Gastrocnemius medialis (tissue), 4 donors: Measurements from ENCODE around the gene FIBIN. TPM values are rescaled to one million over a fixed set of nuclear protein-coding genes. Genes with fewer than 3 reads are reported as not detected.
A peak's percentile ranks its signal among the peaks of the same experiment; 100 is the strongest.

Experiments used
- ATAC-seq, 2 donors: fragments of 150-250 bp; one replicate each; pipeline ENCODE4 v1.9.1; 2016
- DNase-seq, 2 donors: peaks; one replicate each; pipeline ENCODE4 v3.0.0-alpha.2; 2019
- H3K27ac ChIP-seq, 4 donors: fragments of 200-600 bp; sonication (generic); 1 replicate in 1 of 4; 2 replicates in 3 of 4; pipeline ENCODE4 v1.5.1; 2016 to 2018; ENCODE audit warnings: mild to moderate bottlenecking in 2 of 4, moderate library complexity in 1 of 4
- H3K27me3 ChIP-seq, 3 donors: fragments of 200-600 bp; sonication (generic) in 2 of 3; 1 replicate in 1 of 3; 2 replicates in 2 of 3; pipeline versions ENCODE4 v1.5.1 to v1.6.0; 2016 to 2019; ENCODE audit warnings: mild to moderate bottlenecking in 1 of 3, moderate library complexity in 1 of 3
- H3K36me3 ChIP-seq, 2 donors: fragments of 200-600 bp; sonication (generic) in 1 of 2; one replicate each; pipeline ENCODE4 v1.5.1; 2017 to 2018
- H3K4me1 ChIP-seq, 2 donors: fragments of 200-600 bp; sonication (generic) in 1 of 2; one replicate each; pipeline ENCODE4 v1.5.1; 2016 to 2017; ENCODE audit warnings: mild to moderate bottlenecking in 2 of 2
- H3K4me3 ChIP-seq, 4 donors: fragments of 200-600 bp; sonication (generic) in 3 of 4; 1 replicate in 1 of 4; 2 replicates in 3 of 4; pipeline ENCODE4 v1.5.1; 2016 to 2019; ENCODE audit warnings: mild to moderate bottlenecking in 2 of 4
- H3K9me3 ChIP-seq, 3 donors: fragments of 200-600 bp; sonication (generic) in 2 of 3; 1 replicate in 1 of 3; 2 replicates in 2 of 3; pipeline ENCODE4 v1.5.1; 2016 to 2019
- CTCF ChIP-seq, 5 experiments: fragments of 450-650 bp in 3 of 5; fragments of 200-600 bp in 2 of 5; sonication (generic) in 2 of 5; IDR thresholded peaks in 4 of 5; conservative IDR thresholded peaks in 1 of 5; 1 replicate in 4 of 5; 2 replicates in 1 of 5; pipeline ENCODE4 v1.5.1; 2016 to 2019; ENCODE audit warnings: antibody characterized with exemption in 5 of 5, mild to moderate bottlenecking in 3 of 5, moderate library complexity in 3 of 5
- POLR2A ChIP-seq, 2 donors: fragments of 450-650 bp; IDR thresholded peaks; one replicate each; pipeline ENCODE4 v1.6.1; 2017; ENCODE audit warnings: antibody characterized with exemption in 2 of 2, mild to moderate bottlenecking in 2 of 2, moderate library complexity in 2 of 2
- in situ Hi-C, 4 donors: fragments of 200-750 bp; cut with MboI; loops; one replicate each; pipeline versions ENCODE4 v1.15.0 to v1.8.0; 2017; ENCODE audit warnings: low sequenced_read_pairs in 4 of 4
- intact Hi-C: fragments of 100-400 bp; cut with DNase I; formaldehyde crosslinking; loops from one replicate; pipeline ENCODE4 v1.15.1; 2023; ENCODE audit warnings: low total_unique reads
- total RNA-seq, 4 donors: library from RNA; depleted of rRNA; stranded (reverse); fragments of >200 nt; gene quantifications; one replicate each; pipeline versions ENCODE4 v1.1.0 to v1.2.3, GENCODE V29; 2016

The FIBIN gene
- 10 to 100 TPM; 10.7 to 23.6 (median 21.3) TPM for total RNA-seq

DNA sequence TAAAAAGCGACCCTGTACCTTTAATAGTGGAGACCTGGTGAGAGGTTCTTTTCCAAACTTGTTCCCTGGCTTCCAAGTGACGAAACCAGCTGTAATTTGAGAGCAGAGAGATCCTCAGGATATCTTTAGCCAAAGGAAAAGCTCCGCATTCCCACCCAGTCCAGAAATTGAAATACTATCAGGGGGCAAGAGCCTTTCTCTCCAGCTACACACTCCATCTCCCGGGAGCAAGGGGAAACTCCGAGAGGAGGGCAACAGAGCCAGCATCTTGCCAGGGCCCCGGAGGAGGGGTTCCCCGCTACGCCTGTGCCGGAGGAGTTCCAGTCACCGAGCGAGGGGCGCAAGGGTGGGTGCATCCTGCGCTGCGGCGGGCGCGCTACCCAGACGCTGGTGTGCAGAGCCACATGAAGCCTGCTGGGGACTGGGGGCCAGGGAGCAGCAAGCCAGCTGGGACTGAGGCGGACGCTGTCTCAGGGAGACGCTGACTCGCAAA, at the start of gene FIBIN:
TSS of gene FIBIN (plus strand) at position 148 of the 493 bp plus-strand sequence. CDS start 415 bp downstream, outside the sequence.
- Histone ChIP-seq H3K4me3 (peak within 1 kb of the TSS; percentile 54 to 59 (median 56)), H3K27me3 (no peaks in the 10 kb centered on the region), H3K36me3 (no peaks in the 10 kb centered on the region), H3K9me3 (no peaks in the 10 kb centered on the region), H3K4me1 (peaks cover 15 to 18% of the 10 kb centered on the region in 2 donors), H3K27ac (peak within 1 kb of the TSS; percentile 63 to 72 (median 71))
- intact Hi-C loops: loop anchor here (5.0 kb wide), 3 partner anchors 48 to 242 kb away; partner anchors contain the start of gene BBOX1
- peak; percentile 22 to 25 for DNase-seq
- in situ Hi-C loops: no loop called here
- peak; percentile 64 to 65 for ATAC-seq
- TF ChIP-seq CTCF (IDR thresholded peaks at IDR 0.05 in 4 of 5, conservative IDR thresholded peaks at IDR 0.05 in 1 of 5): no peak
- peak in 1 of 2 donors; percentile 58 for TF ChIP-seq POLR2A (IDR thresholded peaks at IDR 0.05)

DNA sequence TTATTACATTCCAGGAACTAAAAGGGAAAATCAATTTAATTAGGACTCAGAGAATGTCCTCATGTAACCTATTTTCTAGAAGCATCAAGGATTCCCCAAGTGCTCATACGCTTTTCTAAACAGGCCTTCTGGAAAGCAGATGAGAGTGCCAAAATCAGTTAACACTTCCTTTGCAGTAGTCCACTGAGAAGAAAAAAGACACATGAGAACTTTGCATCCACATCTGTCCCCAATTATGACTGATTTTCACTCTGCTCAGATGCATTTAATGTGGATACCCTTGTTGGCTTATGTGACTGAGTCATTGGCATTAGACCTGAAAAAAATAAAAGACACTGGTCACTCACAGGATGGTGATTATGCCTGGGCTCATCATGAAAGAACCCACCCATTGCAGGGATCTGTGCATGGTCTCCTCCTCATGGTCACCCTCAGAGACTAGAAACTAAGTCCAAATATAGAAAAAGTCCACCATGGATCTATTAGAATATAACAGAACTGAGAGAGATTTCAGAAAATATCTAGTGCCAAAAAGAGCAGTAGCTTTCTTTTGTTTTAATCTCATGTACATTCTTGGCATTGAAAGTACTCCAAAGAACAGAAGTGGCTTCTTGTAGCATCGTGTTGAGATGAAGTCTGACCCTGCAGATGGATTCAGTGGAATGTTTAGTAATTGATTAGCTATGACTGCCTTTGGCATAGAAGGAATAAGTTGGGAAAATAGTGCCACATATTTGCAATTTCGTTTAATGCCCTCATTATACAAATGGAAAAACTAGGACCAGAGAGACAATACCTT, 48.8 kb upstream of the FIBIN start:
- no peaks in the 10 kb centered on the region for H3K27me3 ChIP-seq
- H3K36me3 ChIP-seq: no peaks in the 10 kb centered on the region
- no peaks in the 10 kb centered on the region for H3K9me3 ChIP-seq
- no peak for DNase-seq
- in situ Hi-C loops: no loop called here
- H3K27ac ChIP-seq: no peak overlapping the region
- intact Hi-C loops: no loop called here
- ATAC-seq: no peak
- TF ChIP-seq CTCF (IDR thresholded peaks at IDR 0.05 in 4 of 5, conservative IDR thresholded peaks at IDR 0.05 in 1 of 5): no peak
- TF ChIP-seq POLR2A (IDR thresholded peaks at IDR 0.05): no peak
- no peaks in the 10 kb centered on the region for H3K4me1 ChIP-seq
- H3K4me3 ChIP-seq: no peak overlapping the region

DNA sequence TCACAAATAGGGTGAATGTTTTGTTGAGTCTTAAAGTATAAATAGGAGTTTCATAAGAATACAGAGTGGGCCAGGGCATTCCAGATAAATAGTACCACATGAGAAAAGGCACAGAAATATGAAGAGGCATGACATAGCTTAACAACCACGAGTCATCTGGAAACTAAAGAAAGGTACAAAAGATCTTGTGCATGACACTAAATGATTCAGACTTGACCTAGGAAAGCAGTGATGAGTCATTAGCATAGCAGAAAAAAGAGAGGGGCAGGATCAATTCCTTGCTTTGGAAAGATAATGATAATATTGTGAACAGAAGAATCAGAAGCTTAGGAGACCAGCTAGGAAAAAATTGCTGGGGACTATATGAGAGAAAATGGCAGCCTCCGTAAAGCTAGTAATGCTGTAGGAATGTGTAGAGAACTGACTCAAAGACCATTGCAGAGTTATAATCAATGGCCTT, 47.6 kb upstream of the FIBIN start:
- no peaks in the 10 kb centered on the region for H3K9me3 ChIP-seq
- no peaks in the 10 kb centered on the region for H3K27me3 ChIP-seq
- TF ChIP-seq CTCF (IDR thresholded peaks at IDR 0.05 in 4 of 5, conservative IDR thresholded peaks at IDR 0.05 in 1 of 5) (no peak), POLR2A (IDR thresholded peaks at IDR 0.05) (no peak)
- peak overlapping the region in 1 of 4 donors; percentile 11 for H3K27ac ChIP-seq
- in situ Hi-C loops: no loop called here
- DNase-seq (no peak), ATAC-seq (no peak)
- intact Hi-C loops: no loop called here
- H3K4me3 ChIP-seq: no peak overlapping the region
- H3K36me3 ChIP-seq: no peaks in the 10 kb centered on the region
- no peaks in the 10 kb centered on the region for H3K4me1 ChIP-seq

DNA sequence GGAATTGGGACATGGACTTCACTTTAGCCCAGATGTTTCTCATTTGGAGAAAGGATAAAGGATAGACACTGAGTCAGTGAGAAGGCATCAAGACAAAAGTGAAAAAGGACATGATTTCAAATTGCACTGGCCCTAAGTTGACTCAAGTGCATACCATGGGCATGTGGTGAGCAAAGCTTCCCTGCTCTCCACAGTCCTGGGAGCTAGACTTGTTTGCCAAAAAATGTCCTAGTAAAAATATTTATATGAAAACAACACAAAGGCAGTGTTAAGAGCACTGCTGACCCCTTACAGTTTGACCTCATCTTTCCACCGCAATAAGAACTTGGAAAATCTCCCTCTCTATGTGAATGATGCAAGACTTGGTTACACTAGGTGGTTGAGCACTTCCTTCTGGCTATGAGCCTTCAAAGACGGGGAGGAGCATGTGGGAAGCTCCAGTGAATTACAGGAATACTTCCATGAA, 46.5 kb upstream of the FIBIN start:
- DNase-seq (peak; percentile 17 to 60), ATAC-seq (peak; percentile 76 to 87)
- H3K9me3 ChIP-seq: no peaks in the 10 kb centered on the region
- H3K27me3 ChIP-seq: no peaks in the 10 kb centered on the region
- H3K36me3 ChIP-seq: no peaks in the 10 kb centered on the region
- no peak overlapping the region for H3K4me3 ChIP-seq
- no peak for TF ChIP-seq CTCF (IDR thresholded peaks at IDR 0.05 in 4 of 5, conservative IDR thresholded peaks at IDR 0.05 in 1 of 5)
- TF ChIP-seq POLR2A (IDR thresholded peaks at IDR 0.05): no peak
- intact Hi-C loops (no loop called here), in situ Hi-C loops (no loop called here)
- no peaks in the 10 kb centered on the region for H3K4me1 ChIP-seq
- no peak overlapping the region for H3K27ac ChIP-seq
